ENCODE results near the gene CNP.

Gene CNP

DNA sequence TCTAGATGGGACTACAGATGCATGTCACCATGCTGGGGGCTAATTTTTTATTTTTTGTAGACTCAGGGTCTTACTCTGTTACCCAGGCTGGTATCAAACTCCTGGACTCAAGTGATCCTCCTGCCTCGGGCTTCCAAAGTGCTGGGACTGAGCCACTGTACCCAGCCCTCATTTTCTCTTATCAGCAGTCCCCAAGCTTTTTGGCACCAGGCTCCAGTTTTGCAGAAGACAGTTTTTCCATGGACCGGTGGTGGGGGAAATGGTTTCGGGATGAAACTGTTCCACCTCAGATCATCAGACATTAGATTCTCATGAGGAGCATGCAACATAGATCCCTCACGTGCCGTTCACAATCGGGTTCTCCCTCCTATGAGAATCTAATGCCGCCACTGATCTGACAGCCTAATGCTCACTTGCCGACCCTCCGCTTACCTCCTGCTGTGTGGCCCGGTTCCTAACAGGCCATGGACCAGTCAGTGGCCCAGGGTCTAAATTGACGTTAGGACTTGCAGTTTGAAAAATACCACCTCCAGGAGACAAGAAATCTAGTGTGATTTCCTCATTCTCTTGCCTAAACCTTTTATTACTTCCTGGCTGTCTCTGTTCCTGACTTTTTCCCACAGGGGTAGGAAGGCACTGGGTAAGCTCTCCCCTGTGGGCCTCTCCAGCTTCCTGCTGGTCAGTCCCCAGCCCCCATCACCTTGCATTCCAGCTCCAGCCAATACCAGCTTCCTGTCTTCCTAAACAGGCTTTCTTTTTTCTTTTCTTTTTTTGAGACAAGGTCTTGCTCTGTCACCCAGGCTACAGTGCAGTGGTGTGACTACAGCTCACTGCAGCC, 9.3 kb upstream of the CNP start:
- TF ChIP-seq, protein P1, sequence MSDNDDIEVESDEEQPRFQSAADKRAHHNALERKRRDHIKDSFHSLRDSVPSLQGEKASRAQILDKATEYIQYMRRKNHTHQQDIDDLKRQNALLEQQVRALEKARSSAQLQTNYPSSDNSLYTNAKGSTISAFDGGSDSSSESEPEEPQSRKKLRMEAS (IDR thresholded peaks at IDR 0.05; ENCODE audit: low read depth, low read length) = no peak
- TF ChIP-seq MYC (IDR thresholded peaks at IDR 0.05; ENCODE audit: low read depth, low read length) (0 out of 2 replicates have a peak, but pooled peaks have one; percentile 17), POLR2A (IDR thresholded peaks at IDR 0.05; ENCODE audit: extremely low read depth, insufficient read length) (no peak)
- TF ChIP-seq, protein P2, sequence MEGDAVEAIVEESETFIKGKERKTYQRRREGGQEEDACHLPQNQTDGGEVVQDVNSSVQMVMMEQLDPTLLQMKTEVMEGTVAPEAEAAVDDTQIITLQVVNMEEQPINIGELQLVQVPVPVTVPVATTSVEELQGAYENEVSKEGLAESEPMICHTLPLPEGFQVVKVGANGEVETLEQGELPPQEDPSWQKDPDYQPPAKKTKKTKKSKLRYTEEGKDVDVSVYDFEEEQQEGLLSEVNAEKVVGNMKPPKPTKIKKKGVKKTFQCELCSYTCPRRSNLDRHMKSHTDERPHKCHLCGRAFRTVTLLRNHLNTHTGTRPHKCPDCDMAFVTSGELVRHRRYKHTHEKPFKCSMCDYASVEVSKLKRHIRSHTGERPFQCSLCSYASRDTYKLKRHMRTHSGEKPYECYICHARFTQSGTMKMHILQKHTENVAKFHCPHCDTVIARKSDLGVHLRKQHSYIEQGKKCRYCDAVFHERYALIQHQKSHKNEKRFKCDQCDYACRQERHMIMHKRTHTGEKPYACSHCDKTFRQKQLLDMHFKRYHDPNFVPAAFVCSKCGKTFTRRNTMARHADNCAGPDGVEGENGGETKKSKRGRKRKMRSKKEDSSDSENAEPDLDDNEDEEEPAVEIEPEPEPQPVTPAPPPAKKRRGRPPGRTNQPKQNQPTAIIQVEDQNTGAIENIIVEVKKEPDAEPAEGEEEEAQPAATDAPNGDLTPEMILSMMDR (IDR thresholded peaks at IDR 0.05; ENCODE audit: low read depth, low read length) = no peak
- peak overlapping the region; percentile 30 for H3K4me3 ChIP-seq (ENCODE audit: low read depth, low read length)
- peak; percentile 70 for DNase-seq (ENCODE audit: low read depth)

GRCh38 chr17:41957869-41958439, 8.6 kb upstream of the CNP start:
- no peak overlapping the region for H3K4me3 ChIP-seq (ENCODE audit: low read depth, low read length)
- no peak for DNase-seq (ENCODE audit: low read depth)
- TF ChIP-seq MYC (IDR thresholded peaks at IDR 0.05; ENCODE audit: low read depth, low read length) (no peak), POLR2A (IDR thresholded peaks at IDR 0.05; ENCODE audit: extremely low read depth, insufficient read length) (no peak)
- TF ChIP-seq, protein P2 (IDR thresholded peaks at IDR 0.05; ENCODE audit: low read depth, low read length) = no peak
- TF ChIP-seq, protein P1 (IDR thresholded peaks at IDR 0.05; ENCODE audit: low read depth, low read length) = no peak

DNA sequence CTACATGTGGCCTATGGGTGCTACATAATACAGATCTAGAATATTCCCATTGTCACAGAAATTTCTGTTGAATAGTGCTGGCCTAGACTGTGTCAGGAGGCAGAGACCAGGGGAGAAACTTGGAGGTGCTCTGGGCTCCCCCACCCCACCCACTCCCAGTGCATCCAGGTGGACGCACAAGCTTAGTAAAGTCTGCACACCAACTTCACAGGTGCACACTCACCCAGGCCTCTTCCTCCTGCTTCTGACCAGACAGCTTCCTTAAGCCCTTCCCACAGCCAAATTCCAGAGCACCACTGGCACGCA, 7.6 kb upstream of the CNP start:
- DNase-seq (ENCODE audit: low read depth) = no peak
- no peak for TF ChIP-seq POLR2A (IDR thresholded peaks at IDR 0.05; ENCODE audit: extremely low read depth, insufficient read length)
- no peak for TF ChIP-seq MYC (IDR thresholded peaks at IDR 0.05; ENCODE audit: low read depth, low read length)
- TF ChIP-seq, protein P2 (IDR thresholded peaks at IDR 0.05; ENCODE audit: low read depth, low read length) = no peak
- TF ChIP-seq, protein P1 (IDR thresholded peaks at IDR 0.05; ENCODE audit: low read depth, low read length) = no peak
- H3K4me3 ChIP-seq (ENCODE audit: low read depth, low read length) = no peak overlapping the region

GRCh38 chr17:41959336-41960095, 7.1 kb upstream of the CNP start:
- peak; percentile 90 for DNase-seq (ENCODE audit: low read depth)
- TF ChIP-seq, protein P1 (IDR thresholded peaks at IDR 0.05; ENCODE audit: low read depth, low read length) = peak; percentile 23; the same call in 1 of the 2 replicates
- TF ChIP-seq MYC (IDR thresholded peaks at IDR 0.05; ENCODE audit: low read depth, low read length) (no peak), POLR2A (IDR thresholded peaks at IDR 0.05; ENCODE audit: extremely low read depth, insufficient read length) (no peak)
- TF ChIP-seq, protein P2 (IDR thresholded peaks at IDR 0.05; ENCODE audit: low read depth, low read length) = peak; percentile 65
- H3K4me3 ChIP-seq (ENCODE audit: low read depth, low read length) = no peak overlapping the region

GRCh38 chr17:41962111-41962510, 4.5 kb upstream of the CNP start:
- TF ChIP-seq, protein P1 (IDR thresholded peaks at IDR 0.05; ENCODE audit: low read depth, low read length) = no peak
- TF ChIP-seq, protein P2 (IDR thresholded peaks at IDR 0.05; ENCODE audit: low read depth, low read length) = no peak
- TF ChIP-seq MYC (IDR thresholded peaks at IDR 0.05; ENCODE audit: low read depth, low read length) = no peak
- no peak for TF ChIP-seq POLR2A (IDR thresholded peaks at IDR 0.05; ENCODE audit: extremely low read depth, insufficient read length)
- no peak overlapping the region for H3K4me3 ChIP-seq (ENCODE audit: low read depth, low read length)
- no peak for DNase-seq (ENCODE audit: low read depth)
